Stimulated activated naive CD8-positive, alpha-beta T cell treated with anti-CD3 and anti-CD28 coated beads, Interleukin-15, amount 100 ng/mL, for 72 hours (primary cell): ENCODE measurements around the gene HERC4.
A peak's percentile ranks its signal among the peaks of the same experiment; 100 is the strongest.
"Not testable (repeated sequence)": the region's sequence is repeated elsewhere in the genome, so short reads cannot be mapped to it uniquely, and the experiment has no call there.

Experiments used
- ATAC-seq: fragments of 150-1000 bp; cut with Tn5 transposase; 2 replicates; pipeline ENCODE4 v1.10.0; 2021; ENCODE audit warnings: mild to moderate bottlenecking, moderate library complexity
- DNase-seq, 2 donors: peaks; one replicate each; pipeline ENCODE4 v3.0.0; 2021 to 2022
- H3K27ac Mint-ChIP-seq, 2 donors: one replicate each; pipeline ENCODE4 v1.8.0; 2022; ENCODE audit warnings: mild to moderate bottlenecking in 2 of 2, mixed read lengths in 2 of 2, moderate library complexity in 2 of 2
- H3K27me3 Mint-ChIP-seq: one replicate; pipeline ENCODE4 v1.8.0; 2022; ENCODE audit warnings: mixed read lengths
- H3K4me1 Mint-ChIP-seq: one replicate; pipeline ENCODE4 v1.8.0; 2022; ENCODE audit warnings: mild to moderate bottlenecking, mixed read lengths
- H3K4me3 Mint-ChIP-seq, 2 donors: one replicate each; pipeline ENCODE4 v1.8.0; 2022; ENCODE audit warnings: mild to moderate bottlenecking in 2 of 2, mixed read lengths in 2 of 2, moderate library complexity in 1 of 2
- H3K9me3 Mint-ChIP-seq, 2 donors: one replicate each; pipeline ENCODE4 v1.8.0; 2022; ENCODE audit warnings: mixed read lengths in 2 of 2

HERC4 gene

DNA sequence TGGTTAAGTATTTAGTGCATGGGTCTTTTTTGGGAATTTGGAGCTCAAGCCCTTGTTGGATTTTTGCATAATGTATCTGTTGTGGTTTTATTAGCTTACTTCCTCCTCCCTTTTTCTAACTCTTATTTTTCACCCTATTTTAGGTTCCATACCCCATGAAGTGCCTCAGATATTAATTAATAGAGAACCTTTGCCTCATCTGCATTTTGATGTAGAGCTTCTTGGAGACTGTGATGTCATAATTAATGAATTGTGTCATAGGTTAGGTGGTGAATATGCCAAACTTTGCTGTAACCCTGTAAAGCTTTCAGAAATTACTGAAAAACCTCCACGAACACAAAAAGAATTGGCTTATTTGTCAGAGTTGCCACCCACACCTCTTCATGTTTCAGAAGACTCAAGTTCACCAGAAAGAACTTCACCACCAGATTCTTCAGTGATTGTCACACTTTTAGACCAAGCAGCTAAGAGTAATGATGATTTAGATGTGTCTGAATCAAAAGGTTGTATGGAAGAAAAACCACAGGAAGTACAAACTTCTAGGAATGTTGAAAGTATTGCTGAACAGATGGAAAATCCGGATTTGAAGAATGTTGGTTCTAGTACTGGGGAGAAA, 162.6 kb downstream of the HERC4 start:
- Mint-ChIP-seq H3K4me1 (peaks cover 33% of the 10 kb centered on the region), H3K4me3 (no peak overlapping the region), H3K9me3 (no peaks in the 10 kb centered on the region), H3K27ac (peak overlapping the region in 1 of 2 donors; percentile 13), H3K27me3 (no peaks in the 10 kb centered on the region)
- no peak for DNase-seq
- ATAC-seq = no peak

DNA sequence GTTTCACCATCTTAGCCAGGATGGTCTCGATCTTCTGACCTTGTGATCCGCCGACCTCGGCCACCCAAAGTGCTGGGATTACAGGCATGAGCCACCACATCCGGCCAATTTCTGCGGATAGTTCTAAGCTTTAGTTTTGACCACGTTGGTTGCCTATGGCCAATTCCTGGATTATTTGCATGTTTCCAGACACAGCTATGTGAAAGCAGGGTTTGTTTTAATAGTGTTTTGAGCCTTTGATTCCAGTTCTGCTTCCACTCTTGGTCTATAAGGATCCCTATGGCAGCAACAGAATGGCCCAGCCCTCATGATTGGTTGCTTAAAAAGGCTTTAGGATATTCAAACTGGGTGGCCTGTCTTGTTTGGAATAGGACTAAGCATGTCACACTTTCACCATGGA, 171.5 kb downstream of the HERC4 start:
- Mint-ChIP-seq H3K9me3 (no peaks in the 10 kb centered on the region), H3K4me3 (no peak overlapping the region), H3K27me3 (no peaks in the 10 kb centered on the region), H3K4me1 (peaks cover 18% of the 10 kb centered on the region), H3K27ac (peak overlapping the region in 1 of 2 donors; percentile 46)
- DNase-seq (no peak), ATAC-seq (no peak)

DNA sequence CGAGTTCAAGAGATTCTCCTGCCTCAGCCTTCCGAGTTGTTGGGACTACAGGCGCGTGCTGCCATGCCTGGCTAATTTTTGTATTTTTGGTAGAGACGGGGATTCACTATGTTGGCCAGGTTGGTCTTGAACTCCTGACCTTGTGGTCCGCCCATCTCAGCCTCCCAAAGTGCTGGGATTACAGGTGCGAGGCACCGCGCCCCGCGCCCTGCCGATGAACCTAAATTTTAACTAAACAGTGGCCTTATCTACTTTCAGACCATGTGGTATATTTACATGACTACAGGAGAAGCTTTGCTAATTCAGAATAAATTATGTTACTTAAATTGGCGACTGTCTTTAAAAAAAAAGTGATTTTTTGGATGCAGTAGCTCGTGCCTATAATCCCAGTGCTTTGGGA, 181.4 kb downstream of the HERC4 start:
- Mint-ChIP-seq H3K4me1 (peaks cover 21% of the 10 kb centered on the region), H3K27me3 (no peaks in the 10 kb centered on the region), H3K9me3 (no peaks in the 10 kb centered on the region), H3K4me3 (no peak overlapping the region), H3K27ac (peak overlapping the region in 1 of 2 donors; percentile 85)
- no peak for DNase-seq
- ATAC-seq = no peak

DNA sequence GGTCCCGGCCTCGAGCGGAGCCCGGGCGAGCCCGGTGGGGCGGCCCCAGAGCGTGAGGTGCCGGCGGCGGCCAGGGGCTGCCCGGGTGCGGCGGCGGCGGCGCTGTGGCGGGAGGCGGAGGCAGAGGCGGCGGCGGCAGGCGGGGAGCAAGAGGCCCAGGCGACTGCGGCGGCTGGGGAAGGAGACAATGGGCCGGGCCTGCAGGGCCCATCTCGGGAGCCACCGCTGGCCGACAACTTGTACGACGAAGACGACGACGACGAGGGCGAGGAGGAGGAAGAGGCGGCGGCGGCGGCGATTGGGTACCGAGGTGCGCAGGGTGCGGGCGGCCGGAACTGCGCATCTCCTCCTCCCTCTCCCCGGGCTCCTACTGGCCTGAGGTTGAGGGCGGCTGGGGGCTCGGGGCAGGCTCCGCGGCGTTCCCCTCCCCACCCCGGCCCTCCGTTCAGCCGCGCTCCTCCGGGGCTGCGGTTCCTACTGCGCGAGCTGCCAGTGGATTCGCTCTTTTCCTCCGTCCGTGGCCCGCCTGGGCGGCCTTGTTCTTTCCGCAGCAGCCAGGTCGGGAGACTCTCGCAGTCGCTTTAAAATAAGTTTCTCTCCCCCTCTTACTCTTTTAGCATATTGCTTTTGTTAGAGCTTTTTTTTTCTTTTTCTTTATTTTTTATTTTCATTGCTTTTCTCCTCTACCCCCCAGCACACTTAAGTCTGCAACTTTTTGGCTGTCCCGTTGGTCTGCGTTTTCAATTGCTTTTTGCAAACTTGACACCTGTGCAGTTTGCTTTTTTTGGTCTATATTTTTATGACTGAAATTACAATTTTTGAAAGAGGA, 190.0 kb downstream of the HERC4 start:
- peaks cover 35% of the 10 kb centered on the region for H3K4me1 Mint-ChIP-seq
- no peaks in the 10 kb centered on the region for H3K27me3 Mint-ChIP-seq
- peak overlapping the region; percentile 89 to 96 for H3K4me3 Mint-ChIP-seq
- no peaks in the 10 kb centered on the region for H3K9me3 Mint-ChIP-seq
- peak; percentile 84 to 85 for DNase-seq
- H3K27ac Mint-ChIP-seq = peak overlapping the region; percentile 93 to 94
- ATAC-seq = peak; percentile 85

DNA sequence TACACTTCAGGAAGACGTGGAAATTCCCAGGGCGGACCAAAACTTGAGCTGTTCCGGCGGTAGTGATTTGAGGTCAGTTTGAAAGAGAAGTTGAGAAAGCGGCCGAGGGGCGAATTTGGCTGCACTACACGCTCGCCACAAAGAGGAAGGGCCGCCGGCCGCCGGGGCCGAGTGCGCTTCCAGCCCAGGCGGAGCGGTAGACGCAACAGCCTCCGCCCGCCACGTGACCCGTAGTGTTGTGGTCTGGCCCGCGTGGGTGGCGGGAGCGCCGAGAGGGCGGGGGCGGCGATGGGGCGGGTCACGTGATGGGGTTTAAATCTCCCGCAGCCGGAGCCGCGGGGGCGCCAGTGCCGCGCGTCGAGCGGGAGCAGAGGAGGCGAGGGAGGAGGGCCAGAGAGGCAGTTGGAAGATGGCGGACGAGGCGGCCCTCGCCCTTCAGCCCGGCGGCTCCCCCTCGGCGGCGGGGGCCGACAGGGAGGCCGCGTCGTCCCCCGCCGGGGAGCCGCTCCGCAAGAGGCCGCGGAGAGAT, 190.7 kb downstream of the HERC4 start, which contains the start of gene SIRT1:
Gene SIRT1, plus strand, starts transcription at position 344 of the 529 bp plus-strand sequence. Its CDS starts 66 bp downstream, at position 410.
- H3K4me3 Mint-ChIP-seq = peak within 1 kb of the TSS; percentile 89 to 96
- peak; percentile 83 for ATAC-seq

DNA sequence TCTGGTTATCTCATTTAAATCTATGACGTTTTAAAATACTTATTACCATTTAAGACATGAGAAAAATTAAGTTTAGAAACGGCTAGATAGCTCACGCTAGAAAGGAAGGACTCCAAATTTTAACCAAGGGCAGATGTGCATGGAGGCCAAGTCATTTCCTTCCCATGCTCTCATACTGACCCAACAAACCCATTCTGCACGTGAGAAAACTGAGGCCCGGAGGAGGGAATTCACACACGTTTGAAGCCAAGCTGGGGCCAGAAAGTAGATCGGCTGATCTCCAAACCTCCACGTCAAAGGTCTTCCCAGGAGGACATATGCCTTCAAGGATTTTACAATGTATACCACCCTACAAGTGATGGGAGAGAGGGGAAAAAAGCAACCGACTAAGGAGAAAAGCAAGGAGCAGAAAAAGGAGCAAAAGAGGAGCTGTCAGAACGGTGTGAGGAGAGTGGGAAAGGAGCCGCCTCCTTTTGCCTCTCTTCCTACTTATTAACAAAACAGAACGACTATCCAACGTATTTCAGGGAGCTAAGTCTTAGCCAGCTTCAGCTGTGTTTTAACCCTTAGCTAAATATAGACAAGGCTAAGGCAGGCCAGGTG, 191.3 kb downstream of the HERC4 start:
- Mint-ChIP-seq H3K9me3 (no peaks in the 10 kb centered on the region), H3K4me1 (peaks cover 24% of the 10 kb centered on the region), H3K27ac (peak overlapping the region; percentile 88 to 95), H3K4me3 (peak overlapping the region; percentile 85 to 96), H3K27me3 (no peaks in the 10 kb centered on the region)
- DNase-seq (no peak), ATAC-seq (peak; percentile 37)

More for the DNA sequence above, 190.7 kb downstream of the HERC4 start, which contains the start of gene SIRT1:
- Mint-ChIP-seq H3K9me3 (no peaks in the 10 kb centered on the region), H3K27ac (peak within 1 kb of the TSS; percentile 94 to 95), H3K4me1 (peaks cover 29% of the 10 kb centered on the region), H3K27me3 (no peaks in the 10 kb centered on the region)
- DNase-seq = peak; percentile 92 to 94

DNA sequence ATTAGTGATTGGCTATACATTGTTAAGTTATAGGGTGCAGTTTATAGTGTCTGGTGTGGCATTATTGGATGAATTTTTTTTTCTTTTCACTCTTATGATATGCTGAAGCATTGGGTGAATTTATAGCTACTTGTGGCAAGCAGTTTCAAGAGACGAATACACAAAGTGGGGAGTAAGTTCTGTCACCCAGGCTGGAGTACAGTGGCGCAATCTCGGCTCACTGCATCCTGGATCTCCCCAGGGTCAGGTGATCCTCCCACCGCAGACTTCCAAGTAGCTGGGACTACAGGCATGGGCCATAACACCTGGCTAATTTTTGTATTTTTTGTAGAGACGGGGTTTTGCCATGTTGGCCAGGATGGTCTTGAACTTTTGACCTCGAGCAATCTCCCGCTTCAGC, 196.9 kb downstream of the HERC4 start:
- Mint-ChIP-seq H3K9me3 (no peaks in the 10 kb centered on the region), H3K4me3 (no peak overlapping the region)
- no peak for DNase-seq

DNA sequence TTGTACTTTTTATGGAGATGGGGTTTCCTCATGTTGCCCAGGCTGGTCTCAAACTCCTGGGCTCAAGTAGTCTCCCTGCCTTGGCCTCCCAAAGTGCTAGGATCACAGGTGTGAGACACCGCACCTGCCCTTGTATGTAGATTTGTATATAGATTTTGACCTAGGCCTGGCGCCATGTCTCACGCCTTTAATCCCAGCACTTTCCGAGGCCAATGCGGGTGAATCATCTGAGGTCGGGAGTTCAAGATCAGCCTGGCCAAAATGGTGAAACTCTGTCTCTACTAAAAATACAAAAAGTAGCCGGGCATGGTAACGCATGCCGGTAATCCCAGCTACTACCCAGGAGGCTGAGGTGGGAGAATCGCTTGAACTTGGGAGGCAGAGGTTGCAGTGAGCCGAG, 197.7 kb downstream of the HERC4 start:
- H3K27me3 Mint-ChIP-seq, H3K4me1 Mint-ChIP-seq, H3K9me3 Mint-ChIP-seq, DNase-seq, ATAC-seq, H3K27ac Mint-ChIP-seq, H3K4me3 Mint-ChIP-seq: not testable (repeated sequence)

More for the DNA sequence above, 196.9 kb downstream of the HERC4 start:
- H3K27me3 Mint-ChIP-seq = no peaks in the 10 kb centered on the region
- H3K27ac Mint-ChIP-seq = no peak overlapping the region
- no peak for ATAC-seq
- no peaks in the 10 kb centered on the region for H3K4me1 Mint-ChIP-seq

DNA sequence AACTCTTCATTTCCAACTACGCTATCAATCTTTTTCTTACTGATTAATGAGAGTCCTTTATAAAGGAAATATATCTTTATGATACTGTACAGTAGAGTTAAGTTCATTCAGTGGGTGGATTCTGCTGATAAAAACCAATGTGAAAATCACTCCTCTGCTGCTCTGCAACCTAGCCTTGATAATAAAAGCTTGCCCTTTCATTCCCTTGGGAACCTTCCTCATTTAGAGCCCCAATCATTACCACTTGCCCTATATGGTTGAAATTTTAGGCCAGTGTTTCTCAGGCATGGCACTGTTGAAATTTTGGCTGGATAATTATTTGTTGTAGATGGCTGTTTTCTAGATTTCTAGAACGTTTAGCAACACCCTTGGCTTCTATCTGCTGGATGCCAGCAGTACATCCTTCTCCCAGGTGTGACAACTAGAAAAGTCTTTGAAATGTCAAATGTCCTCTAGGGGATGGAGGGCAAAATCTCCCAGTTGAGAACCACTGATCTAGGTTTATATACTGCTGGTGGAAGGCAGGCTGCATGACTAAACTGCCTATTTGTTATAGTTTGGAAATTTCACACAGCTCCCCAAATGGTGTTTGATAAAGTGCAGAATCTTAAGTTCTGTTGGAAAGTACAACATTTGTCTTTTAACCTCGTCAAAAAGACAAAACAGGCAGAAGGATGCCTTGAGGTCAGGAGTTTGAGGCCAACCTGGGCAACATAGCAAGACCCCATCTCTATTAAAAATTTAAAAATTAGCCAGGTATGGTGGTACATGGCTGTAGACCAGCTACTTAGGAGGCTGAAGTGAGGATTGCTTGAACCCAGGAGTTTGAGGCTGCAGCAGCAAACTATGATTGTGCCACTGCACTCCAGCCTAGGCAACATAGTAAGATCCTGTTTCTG, 199.5 kb downstream of the HERC4 start:
- no peak for DNase-seq
- H3K4me1 Mint-ChIP-seq = no peaks in the 10 kb centered on the region
- no peak overlapping the region for H3K4me3 Mint-ChIP-seq
- ATAC-seq = no peak
- no peaks in the 10 kb centered on the region for H3K9me3 Mint-ChIP-seq
- H3K27ac Mint-ChIP-seq = no peak overlapping the region
- H3K27me3 Mint-ChIP-seq = no peaks in the 10 kb centered on the region
